Neuron (in vitro differentiated cells): ENCODE measurements around the gene MRGPRD.
"Not testable (repeated sequence)": the region's sequence is repeated elsewhere in the genome, so short reads cannot be mapped to it uniquely, and the experiment has no call there.

Experiments
- H2AFZ ChIP-seq: one replicate; pipeline ENCODE4 v1.6.1; 2013; ENCODE audit warnings: low read depth, mild to moderate bottlenecking, inconsistent platforms, low read length, moderate library complexity
- H3K27me3 ChIP-seq: one replicate; pipeline ENCODE4 v1.6.1; 2013; ENCODE audit warnings: low read length; ENCODE audit not compliant: insufficient read depth
- H3K36me3 ChIP-seq: one replicate; pipeline ENCODE4 v1.6.1; 2013; ENCODE audit warnings: low read length; ENCODE audit not compliant: insufficient read depth
- H3K4me1 ChIP-seq: one replicate; pipeline ENCODE4 v1.6.1; 2013; ENCODE audit warnings: low read length; ENCODE audit not compliant: insufficient read depth
- H3K4me3 ChIP-seq: 2 replicates; pipeline ENCODE4 v1.5.1; 2013; ENCODE audit warnings: mild to moderate bottlenecking, low read length, moderate library complexity
- H3K9me3 ChIP-seq: one replicate; pipeline ENCODE4 v1.6.1; 2013; ENCODE audit warnings: low read length

Gene MRGPRD

DNA sequence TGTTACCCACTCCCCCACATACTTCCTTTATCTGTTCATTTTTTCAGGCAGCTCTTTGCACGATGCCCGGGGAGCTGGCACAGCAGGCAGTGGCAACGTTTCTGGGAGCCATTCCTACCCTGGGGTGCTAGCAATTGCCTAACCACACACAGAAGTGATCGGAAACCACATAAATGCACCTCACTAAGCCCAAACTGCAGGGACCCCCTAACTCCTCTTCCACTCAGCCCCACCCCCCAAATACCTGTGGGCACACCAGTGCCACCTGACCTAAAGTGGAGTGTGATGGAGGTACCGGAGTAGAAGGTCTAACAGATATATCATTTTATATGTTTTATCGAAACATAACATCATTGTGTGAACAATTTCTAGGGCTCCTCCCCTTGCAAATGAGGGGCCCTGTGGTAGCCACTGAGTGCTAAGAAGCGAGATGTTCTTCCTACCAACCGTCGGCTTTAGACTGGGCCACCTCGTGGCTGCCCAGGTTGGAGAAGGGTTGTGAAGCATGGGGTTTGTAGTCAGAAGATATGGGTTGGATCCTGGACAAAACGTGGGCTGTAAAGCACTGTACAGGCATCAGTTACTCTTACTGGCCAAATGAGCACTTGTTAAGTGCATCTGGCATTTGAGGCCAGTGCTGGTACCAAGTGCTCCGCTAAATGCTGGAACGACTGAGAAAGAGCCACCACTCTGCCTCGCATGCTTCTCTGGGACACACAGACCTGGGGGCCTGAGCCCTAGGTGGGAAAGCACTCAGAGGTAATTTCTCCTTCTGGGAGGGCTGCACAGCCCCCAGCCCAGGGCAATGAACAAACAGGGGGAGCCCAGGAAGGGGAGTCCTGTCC lies 2.8 kb downstream of the MRGPRD start:
- Histone ChIP-seq H3K9me3 (no peaks in the 10 kb centered on the region), H3K27me3 (no peaks in the 10 kb centered on the region), H3K4me1 (no peaks in the 10 kb centered on the region), H2AFZ (no peak overlapping the region), H3K4me3 (no peak overlapping the region), H3K36me3 (no peaks in the 10 kb centered on the region)

DNA sequence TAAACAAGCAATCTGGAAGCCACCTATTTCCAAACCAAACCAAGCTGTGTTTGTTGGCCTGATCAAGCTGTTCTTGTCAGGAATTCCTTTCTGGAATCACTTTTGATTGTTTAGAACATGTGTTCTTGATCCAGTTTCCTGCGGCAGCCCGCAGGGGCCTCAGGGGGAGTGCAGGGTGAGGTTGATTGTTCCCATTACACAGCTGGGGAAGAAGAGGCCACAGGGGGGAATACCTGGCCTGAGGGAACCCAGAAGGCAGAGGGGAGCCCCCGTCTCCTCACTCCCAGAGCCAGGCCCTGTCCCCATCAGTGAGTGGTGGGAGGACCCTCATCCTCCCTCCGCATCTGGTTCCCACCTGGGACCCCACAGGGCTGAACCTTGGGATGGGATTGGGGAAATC lies 4.2 kb downstream of the MRGPRD start:
- Histone ChIP-seq H3K9me3 (no peaks in the 10 kb centered on the region), H3K27me3 (no peaks in the 10 kb centered on the region), H2AFZ (no peak overlapping the region), H3K4me3 (no peak overlapping the region), H3K4me1 (no peaks in the 10 kb centered on the region), H3K36me3 (no peaks in the 10 kb centered on the region)

DNA sequence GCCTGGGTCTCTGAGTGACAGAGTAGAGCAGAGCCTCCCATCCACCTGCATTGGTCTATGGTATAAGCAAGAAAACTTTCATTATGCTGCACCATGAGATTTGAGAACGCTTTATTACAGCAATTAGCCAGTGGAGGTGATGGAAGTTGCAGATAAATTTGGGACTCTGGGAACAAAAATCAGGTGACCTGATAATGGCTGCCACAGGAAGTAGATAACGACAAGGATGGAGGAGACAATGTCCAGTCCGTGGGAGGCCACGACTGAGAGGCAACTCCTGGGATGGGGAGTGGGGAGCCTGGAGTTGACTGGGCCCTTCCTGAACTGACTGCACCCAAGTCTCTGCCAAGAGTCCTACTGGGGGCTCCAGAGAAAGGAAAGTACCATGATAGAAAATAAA lies 4.7 kb downstream of the MRGPRD start:
- Histone ChIP-seq H2AFZ (no peak overlapping the region), H3K27me3 (peaks cover under 1% of the 10 kb centered on the region), H3K4me3 (no peak overlapping the region), H3K4me1 (no peaks in the 10 kb centered on the region), H3K36me3 (no peaks in the 10 kb centered on the region), H3K9me3 (no peaks in the 10 kb centered on the region)

DNA sequence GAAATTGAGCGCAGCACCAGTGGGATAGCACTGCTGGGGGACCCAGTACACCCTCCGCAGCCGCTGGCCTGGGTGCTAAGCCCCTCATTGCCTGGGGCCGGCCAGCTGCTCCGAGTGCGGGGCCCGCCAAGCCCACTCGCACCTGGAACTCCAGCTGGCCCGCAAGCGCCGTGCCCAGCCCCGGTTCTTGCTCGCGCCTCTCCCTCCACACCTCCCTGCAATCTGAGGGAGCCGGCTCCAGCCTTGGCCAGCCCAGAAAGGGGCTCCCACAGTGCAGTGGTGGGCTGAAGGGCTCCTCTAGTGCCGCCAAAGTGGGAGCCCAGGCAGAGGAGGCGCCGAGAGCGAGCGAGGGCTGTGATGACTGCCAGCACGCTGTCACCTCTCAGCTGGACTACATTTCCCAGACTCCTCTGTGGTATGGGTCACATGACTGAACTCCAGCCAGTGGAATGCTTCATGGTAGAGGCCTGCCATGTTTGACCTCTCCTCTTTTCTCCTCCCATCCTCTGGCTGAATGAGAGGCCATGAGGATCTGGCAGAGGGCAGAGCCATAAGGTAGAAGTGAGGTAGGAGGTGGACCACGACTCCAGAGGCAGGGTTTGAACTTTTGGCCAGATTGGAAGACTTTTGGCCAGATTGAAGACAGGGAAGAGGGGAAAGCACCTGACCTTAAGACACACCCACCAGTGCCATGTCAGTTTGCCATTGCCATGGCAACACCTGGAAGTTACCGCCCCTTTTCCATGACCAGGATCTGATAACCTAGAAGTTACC lies 6.2 kb downstream of the MRGPRD start:
- Histone ChIP-seq H3K36me3 (no peaks in the 10 kb centered on the region), H3K27me3 (peaks cover 4% of the 10 kb centered on the region), H3K4me3 (no peak overlapping the region), H3K4me1 (no peaks in the 10 kb centered on the region), H2AFZ (no peak overlapping the region), H3K9me3 (peaks cover 2% of the 10 kb centered on the region)

DNA sequence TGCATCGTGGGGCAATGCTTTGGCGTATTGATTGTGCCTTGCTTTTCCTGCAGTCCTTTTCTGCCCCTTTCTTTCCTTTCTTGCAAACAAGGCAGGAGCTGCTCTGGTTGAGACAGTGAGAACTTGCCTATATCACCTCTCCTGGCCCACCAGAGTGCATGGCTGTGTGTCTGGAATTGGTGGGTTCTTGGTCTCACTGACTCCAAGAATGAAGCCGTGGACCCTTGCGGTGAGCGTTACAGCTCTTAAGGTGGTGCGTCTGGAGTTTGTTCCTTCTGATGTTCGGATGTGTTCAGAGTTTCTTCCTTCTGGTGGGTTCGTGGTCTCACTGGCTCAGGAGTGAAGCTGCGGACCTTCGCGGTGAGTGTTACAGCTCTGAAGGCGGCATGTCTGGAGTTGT lies 7.1 kb downstream of the MRGPRD start:
- not testable (repeated sequence) for H3K4me3 ChIP-seq, H2AFZ ChIP-seq, H3K4me1 ChIP-seq, H3K27me3 ChIP-seq, H3K9me3 ChIP-seq, H3K36me3 ChIP-seq

DNA sequence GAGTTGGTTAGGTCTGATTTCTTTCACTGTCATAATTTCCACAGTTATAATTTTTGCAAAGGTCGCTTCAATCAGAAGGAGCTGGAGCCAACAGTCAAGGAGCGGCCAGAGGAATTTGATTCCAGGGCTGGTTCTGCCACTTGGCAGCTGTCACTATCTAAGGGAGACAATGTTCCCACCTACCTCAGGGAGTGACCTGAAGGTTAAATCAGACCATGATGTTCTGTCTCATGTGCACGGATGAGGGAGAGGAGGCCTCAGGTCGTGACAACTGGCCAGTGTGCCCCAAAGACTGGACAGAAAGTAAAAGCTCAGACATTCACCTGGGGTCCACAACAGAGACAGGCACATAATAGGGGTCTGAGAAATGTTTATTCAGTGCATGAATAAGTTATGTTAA lies 7.6 kb downstream of the MRGPRD start:
- Histone ChIP-seq H3K4me3 (no peak overlapping the region), H3K4me1 (no peaks in the 10 kb centered on the region), H3K9me3 (peaks cover 2% of the 10 kb centered on the region), H3K27me3 (peaks cover 4% of the 10 kb centered on the region), H3K36me3 (no peaks in the 10 kb centered on the region), H2AFZ (no peak overlapping the region)

DNA sequence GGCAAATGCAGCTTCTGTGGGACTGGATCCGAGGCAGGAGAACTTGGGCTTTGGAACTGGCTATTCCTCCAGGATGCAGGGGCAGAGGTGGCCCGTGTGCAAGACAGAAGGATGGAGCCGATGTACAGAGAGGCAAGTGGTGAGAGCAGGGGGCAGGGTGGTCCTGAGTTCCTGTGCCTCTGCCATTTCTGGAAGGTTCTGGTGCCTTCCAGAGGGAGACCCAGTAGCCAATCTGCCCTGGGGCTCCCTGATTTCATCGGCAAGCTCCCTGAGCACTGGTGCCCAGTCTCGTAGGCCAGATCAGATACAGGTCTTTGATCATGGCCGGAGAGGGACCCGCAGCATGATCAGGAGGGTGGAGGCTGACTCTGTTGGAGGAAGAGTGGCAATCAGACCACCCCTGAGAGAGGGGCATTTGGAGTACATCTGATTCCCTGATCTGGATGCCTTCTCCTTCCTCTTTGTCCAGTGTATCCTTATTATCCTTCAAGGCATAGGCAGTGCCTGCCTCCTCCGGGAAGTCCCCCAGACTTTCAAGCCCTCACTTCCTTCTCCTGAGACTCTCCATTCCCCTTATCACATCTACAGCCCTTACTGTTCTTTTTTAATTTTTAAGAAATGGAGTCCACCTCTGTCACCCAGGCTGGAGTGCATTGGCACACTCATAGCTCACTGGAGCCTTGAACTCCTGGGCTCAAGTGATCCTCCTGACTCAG lies 9.7 kb downstream of the MRGPRD start:
- Histone ChIP-seq H3K4me3 (no peak overlapping the region), H2AFZ (no peak overlapping the region), H3K4me1 (no peaks in the 10 kb centered on the region), H3K36me3 (no peaks in the 10 kb centered on the region), H3K27me3 (peaks cover 4% of the 10 kb centered on the region), H3K9me3 (peaks cover 5% of the 10 kb centered on the region)

DNA sequence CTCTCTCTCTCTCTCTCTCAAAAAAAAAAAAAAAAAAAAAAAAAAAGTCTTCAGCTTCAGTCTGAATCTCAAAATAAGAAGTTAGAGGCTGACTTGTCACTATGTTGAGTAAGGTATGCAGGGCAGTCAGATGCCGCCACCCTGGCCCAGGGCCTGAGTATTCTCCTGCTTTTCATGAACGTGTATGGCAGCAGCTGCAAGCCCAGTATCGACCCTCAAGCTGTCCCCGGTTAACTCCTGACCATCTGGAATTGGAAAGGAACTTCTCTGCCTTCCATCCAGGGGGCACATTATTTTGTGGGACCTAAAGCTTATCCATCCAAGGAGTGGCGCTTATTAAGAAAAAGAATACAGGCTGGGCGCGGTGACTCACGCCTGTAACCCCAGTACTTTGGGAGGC lies 11.4 kb downstream of the MRGPRD start:
- Histone ChIP-seq H3K27me3 (peaks cover 4% of the 10 kb centered on the region), H3K9me3 (peaks cover 5% of the 10 kb centered on the region), H3K4me1 (no peaks in the 10 kb centered on the region), H2AFZ (no peak overlapping the region), H3K4me3 (no peak overlapping the region), H3K36me3 (no peaks in the 10 kb centered on the region)

DNA sequence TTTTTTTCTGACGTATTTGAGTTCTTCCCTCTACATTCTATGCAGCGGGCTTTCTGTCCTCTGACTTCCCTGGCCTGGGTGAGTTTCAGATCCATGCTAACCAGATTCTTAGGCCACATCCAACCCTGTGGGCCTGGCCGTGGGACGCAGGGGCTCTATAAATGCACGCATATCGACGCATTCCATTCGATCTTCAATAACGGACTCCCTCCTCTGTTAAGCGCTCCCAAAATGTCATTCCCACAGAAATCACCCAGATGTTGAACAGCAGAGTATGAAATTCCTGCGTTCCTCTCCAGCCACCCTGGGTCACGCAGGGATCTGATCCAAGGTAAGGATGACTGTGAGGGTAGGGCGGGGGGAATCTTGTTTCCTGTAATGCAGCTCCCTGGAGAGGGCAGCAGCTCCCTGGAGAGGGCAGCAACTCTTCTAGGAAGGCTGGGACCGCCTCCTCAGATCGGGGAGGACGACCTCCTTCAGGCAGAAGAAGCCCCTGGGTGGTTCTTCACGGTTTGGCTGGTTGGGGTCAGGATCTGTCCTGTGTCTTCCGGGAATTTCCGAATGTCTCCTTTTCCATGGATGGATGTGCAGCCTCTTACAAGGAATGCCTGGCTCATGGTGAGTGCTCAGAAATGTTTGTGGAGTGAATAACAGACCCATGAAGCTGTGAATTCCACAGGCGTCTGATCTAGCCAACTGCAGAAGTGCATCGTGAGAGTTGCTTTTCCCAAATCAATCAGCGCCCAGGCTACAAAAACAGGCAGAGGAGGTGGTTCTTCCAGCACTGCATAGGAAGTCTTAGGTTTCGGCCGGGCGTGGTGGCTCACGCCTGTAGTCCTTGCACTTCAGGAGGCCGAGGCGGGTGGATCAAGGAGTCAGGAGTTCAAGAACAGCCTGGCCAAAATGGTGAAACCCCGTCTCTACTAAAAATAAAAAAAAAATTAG lies 12.2 kb downstream of the MRGPRD start:
- Histone ChIP-seq H3K9me3 (peaks cover 9% of the 10 kb centered on the region), H2AFZ (no peak overlapping the region), H3K4me1 (no peaks in the 10 kb centered on the region), H3K36me3 (no peaks in the 10 kb centered on the region), H3K27me3 (peaks cover 4% of the 10 kb centered on the region), H3K4me3 (no peak overlapping the region)

DNA sequence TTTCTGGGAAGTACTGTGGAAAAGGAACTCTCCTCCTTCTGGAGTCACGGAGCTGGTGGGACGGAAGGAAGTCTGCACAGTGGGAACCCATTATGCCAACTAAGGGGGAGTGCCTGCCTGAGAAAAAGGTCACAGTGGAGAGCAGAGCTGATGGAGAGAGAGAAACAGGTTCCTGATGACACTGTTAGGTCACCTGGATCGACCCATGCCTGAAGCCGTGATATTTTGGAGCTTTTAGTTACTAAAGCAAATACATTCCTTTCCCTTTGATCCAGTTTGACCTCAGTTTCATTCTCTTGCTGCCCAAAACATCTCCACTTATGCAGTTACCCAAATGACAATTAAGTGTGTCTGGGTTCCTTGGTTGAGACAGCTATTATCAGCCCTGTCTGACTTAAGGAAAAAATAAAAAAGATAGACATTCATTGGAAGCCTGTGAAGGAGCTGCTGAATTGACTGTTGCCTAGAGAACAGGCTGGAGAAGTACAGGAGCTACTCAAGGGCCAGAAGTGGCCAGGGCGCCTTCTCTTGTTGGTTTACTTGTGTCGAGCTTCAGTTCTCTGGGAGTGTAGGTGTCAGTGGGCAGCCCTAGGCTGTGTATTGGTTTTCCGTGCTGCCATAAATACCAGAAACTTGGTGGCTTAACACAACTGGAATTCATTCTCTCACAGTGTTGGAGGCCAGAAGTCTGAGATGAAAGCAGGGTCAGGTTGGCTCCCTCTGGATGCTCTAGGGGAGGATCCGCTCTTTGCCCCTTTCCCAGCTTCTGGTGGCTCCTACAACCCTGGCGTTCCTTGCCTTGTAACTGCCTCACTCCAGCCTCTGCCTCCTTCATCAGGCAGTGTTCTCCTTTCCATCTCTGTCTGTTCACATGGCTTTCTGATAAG lies 13.6 kb downstream of the MRGPRD start:
- H3K36me3 ChIP-seq, result no peaks in the 10 kb centered on the region

DNA sequence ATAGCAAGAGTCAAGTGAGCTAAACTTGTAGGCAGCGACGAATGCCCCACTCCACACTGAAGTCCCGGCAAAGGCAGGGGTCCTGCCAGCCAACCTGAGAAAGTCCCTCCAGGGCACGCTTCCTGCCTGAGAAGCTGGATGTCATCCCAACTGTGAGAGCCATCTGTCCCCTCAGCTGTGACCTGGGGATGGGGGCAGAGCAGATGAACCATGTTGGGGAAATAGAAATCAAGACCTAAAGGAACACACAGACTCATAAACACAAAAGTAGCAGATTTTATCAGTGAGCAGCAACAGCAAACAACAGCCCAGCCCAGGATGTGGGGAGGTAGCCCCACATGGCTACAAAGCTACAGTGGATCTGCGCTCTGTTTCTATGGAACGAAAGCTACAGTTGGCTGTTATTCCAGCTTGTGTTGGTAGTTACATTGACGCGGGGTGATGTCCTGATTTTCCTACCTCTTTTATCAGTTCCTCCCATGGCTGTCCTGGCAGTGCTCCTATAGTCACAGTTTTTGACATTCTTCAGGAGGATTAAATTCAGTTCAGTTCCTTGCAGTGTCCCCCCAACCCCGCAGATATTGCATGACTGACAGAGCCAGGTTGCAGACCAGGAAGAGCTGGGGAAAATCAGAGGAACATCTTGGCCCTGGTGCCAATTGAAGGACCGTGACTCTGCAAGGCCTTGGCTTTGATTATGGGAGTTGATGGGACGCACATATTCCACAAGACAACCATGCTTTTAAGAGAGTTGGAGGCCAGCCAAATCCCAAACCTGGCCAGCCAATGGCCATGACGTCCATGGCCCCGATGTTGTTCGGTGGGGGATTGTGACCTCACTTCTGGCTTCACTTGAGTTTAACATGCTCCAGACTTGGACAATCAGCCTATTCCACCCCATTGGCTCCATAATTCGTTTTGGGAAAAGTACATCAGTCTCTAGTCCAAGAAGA lies 14.6 kb downstream of the MRGPRD start:
- no peaks in the 10 kb centered on the region for H3K4me1 ChIP-seq
- no peak overlapping the region for H3K4me3 ChIP-seq
- peaks cover 12% of the 10 kb centered on the region for H3K9me3 ChIP-seq
- no peak overlapping the region for H2AFZ ChIP-seq
- no peaks in the 10 kb centered on the region for H3K36me3 ChIP-seq
- H3K27me3 ChIP-seq, result peaks cover 4% of the 10 kb centered on the region

More for the DNA sequence above, 13.6 kb downstream of the MRGPRD start:
- Histone ChIP-seq H3K4me3 (no peak overlapping the region), H2AFZ (no peak overlapping the region), H3K9me3 (peaks cover 12% of the 10 kb centered on the region), H3K4me1 (no peaks in the 10 kb centered on the region), H3K27me3 (peaks cover 4% of the 10 kb centered on the region)
